Panc1 (cell line): ENCODE results near the gene DCLK2.

ENCODE experiments used
- CTCF ChIP-seq: fragments of 450-650 bp; IDR thresholded peaks from 2 replicates; pipeline ENCODE4 v1.5.1; 2017; ENCODE audit warnings: mild to moderate bottlenecking
- POLR2AphosphoS5 ChIP-seq: IDR thresholded peaks from 2 replicates; pipeline ENCODE4 v1.6.1; 2012; ENCODE audit warnings: mild to moderate bottlenecking, low read depth, low read length, moderate library complexity
- TCF7L2 ChIP-seq: IDR thresholded peaks from 2 replicates; pipeline ENCODE4 v1.6.1; 2011; ENCODE audit warnings: mild to moderate bottlenecking, low read depth, low read length, inconsistent platforms

- no peak for TF ChIP-seq CTCF
- TF ChIP-seq POLR2AphosphoS5, result no peak
- TF ChIP-seq TCF7L2, result no peak
Observed at GRCh38 chr4:150068300-150068960, 9.8 kb upstream of the DCLK2 start.
